ENCODE data around the gene GJB3.
A peak's percentile ranks its signal among the peaks of the same experiment; 100 is the strongest.
"Not testable (repeated sequence)": the region's sequence is repeated elsewhere in the genome, so short reads cannot be mapped to it uniquely, and the experiment has no call there.

GJB3 gene

GRCh38 chr1:34786521-34787325 is 5.7 kb downstream of the GJB3 start:
- DNase-seq = peak; percentile 23 to 45

GRCh38 chr1:34787461-34788420 is 6.7 kb downstream of the GJB3 start:
- DNase-seq = no peak

GRCh38 chr1:34790985-34791384 is 10.0 kb downstream of the GJB3 start:
- no peak for DNase-seq

GRCh38 chr1:34792424-34792823 is 11.4 kb downstream of the GJB3 start:
- no peak for DNase-seq

DNA sequence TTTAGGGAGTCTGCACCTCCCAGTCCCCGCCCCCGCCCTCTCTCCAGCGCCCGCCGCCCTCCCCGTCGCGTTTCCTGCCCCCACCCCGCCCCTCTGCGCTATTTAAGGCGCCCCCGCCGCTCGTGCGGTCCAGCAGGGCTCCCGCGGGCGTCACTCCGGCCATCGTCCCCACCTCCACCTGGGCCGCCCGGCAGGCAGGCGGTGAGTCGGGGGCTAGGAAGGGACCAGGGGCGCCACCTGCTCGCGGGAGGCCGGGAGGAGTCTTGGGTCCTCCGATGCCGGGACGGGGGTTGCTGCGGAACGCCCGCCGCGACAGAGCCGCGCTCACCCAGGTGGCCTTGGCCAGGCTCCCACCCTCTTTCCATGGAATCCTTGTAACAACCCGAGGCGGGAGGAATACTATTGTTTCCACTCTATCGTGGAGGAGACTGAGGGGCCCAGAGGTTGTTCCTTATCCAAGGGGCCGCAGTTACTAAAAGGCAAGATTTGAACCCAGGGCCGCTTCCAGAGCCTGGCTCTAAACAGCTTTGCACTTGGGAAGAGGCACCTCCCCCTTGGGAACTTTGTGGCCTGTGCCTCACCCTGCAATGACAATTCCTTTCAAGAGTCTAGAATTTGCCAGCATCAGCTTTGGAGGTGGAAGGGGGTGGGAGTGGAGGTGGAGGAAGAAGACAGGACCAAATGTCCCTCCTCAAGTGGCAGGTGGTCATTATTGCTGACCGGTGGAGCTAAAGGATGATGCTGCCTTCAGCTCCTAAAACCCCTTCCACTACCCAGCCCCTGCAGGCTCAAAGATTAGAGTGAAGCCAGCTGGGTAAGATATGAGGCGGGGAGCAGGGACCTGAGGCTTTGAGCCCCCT is 12.1 kb downstream of the GJB3 start, which contains the start of gene GJA4:
Gene GJA4, plus strand, starts transcription at position 132 of the 860 bp plus-strand sequence. CDS start 1,215 bp downstream, outside the sequence.
- DNase-seq = no peak

DNA sequence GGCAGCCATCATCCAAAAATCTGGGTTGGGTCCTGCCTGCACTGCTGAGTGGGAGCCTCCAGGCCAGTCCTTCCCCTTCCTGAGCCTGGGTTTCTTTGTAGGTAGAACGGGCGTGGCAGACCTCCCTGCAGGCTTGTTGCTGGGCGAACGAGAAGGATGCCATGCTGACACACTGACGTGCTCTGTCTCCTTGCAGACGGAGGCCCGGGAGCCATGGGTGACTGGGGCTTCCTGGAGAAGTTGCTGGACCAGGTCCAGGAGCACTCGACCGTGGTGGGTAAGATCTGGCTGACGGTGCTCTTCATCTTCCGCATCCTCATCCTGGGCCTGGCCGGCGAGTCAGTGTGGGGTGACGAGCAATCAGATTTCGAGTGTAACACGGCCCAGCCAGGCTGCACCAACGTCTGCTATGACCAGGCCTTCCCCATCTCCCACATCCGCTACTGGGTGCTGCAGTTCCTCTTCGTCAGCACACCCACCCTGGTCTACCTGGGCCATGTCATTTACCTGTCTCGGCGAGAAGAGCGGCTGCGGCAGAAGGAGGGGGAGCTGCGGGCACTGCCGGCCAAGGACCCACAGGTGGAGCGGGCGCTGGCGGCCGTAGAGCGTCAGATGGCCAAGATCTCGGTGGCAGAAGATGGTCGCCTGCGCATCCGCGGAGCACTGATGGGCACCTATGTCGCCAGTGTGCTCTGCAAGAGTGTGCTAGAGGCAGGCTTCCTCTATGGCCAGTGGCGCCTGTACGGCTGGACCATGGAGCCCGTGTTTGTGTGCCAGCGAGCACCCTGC is 13.2 kb downstream of the GJB3 start:
- no peak for DNase-seq

GRCh38 chr1:34794790-34795180 is 13.8 kb downstream of the GJB3 start:
- DNase-seq = no peak

DNA sequence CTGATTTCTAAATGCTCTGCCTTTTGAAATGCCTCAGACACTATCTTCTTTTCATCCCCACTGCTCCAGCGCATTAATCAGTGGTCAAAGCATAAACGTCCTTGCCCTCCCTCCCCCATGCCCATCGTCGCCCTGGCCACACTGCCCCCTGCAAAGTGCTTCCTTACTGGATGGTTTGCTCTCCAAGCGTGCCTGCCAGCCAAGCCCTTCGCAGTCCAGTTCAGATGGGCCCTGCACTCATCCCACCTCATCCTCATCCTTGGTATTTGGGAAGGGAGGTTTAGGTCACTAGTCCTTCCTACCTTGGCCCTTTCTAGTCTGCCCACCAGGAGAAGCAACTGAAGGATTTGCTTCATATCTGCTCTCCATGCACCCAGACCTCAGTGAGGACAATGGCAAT is 14.9 kb downstream of the GJB3 start:
- DNase-seq = no peak

GRCh38 chr1:34796990-34797389 is 16.0 kb downstream of the GJB3 start:
- DNase-seq = no peak

DNA sequence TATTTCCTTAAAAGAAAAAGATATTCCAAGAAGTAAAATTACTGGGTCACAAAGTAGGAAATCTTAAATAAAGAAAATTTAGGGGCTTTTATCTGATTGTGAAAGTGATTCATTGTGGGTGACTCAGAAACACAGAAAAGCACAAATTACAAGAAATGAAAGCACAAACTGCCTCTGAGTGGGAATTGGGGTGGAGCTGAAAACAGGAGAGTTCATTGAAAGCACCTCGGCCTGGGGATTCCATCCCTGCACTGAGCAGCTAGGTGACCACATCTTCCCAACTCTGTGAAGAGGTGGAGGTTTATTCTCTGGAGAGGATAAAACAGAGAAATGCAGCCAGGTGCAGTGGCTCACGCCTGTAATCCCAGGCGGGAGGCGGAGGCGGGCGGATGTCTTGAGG is 19.2 kb downstream of the GJB3 start:
- DNase-seq = no peak

- DNase-seq = no peak
These were observed 22.8 kb downstream of the GJB3 start for GRCh38 chr1:34803770-34804169.

DNA sequence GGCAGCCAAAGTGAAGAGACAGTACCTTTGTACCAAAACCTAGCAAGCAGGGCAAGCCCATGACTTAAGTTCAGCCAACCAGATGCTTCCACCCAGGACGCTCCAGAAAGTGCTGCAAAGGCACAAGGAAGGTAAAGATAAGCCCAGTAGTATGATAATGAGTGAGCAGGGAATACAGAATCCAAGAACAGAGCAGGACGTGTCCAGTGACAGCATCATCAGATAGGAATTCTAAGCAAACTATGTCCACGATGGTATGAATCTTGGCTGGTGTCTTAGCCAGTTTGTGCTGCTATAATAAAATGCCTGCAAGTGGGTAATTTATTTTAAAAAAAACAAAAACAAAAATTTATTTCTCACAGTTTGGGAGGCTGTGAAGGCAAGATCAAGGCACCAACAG is 25.4 kb downstream of the GJB3 start:
- no peak for DNase-seq

- no peak for DNase-seq
These were observed 27.2 kb downstream of the GJB3 start for GRCh38 chr1:34808051-34808810.

- not testable (repeated sequence) for DNase-seq
These were observed 29.8 kb downstream of the GJB3 start for GRCh38 chr1:34810781-34811180.

DNA sequence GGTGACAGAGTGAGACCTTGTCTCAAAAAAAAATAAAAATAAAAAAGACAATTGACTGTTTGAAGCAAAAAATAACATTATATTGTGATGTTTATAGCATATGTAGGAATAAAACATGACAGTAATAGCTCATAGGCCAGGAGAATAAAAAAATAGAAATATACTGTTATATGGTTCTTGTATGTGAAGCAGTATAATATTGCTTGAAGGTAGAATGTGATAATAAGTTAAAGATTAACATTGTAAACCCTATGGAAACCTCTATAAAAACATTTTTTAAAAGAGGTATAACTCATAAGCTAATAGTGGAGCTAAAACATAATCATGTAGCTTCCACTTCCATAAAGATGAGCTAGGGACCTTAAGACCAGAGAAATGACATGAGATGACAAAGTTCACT is 35.3 kb downstream of the GJB3 start:
- DNase-seq = no peak

GRCh38 chr1:34816778-34817177 is 35.8 kb downstream of the GJB3 start:
- no peak for DNase-seq

- DNase-seq = not testable (repeated sequence)
These were observed 37.8 kb downstream of the GJB3 start for GRCh38 chr1:34818862-34819261.

DNA sequence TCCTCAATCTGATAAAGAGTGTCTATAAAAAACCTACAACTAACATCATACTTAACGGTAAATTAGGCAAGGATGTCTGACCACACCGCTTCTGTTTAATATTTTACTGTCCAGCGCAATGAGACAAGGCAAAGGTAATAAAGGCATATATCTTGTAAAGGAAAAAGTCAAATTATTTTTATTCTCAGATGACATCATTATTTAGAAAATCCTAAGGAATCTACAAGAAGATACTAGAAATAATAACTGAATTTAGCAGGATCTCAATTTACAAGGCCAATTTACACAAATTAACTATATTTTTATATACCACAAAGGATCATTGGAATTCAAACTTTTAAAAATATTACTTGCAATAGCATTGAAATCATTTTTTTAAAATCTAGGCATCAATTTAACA is 41.2 kb downstream of the GJB3 start:
- no peak for DNase-seq

DNA sequence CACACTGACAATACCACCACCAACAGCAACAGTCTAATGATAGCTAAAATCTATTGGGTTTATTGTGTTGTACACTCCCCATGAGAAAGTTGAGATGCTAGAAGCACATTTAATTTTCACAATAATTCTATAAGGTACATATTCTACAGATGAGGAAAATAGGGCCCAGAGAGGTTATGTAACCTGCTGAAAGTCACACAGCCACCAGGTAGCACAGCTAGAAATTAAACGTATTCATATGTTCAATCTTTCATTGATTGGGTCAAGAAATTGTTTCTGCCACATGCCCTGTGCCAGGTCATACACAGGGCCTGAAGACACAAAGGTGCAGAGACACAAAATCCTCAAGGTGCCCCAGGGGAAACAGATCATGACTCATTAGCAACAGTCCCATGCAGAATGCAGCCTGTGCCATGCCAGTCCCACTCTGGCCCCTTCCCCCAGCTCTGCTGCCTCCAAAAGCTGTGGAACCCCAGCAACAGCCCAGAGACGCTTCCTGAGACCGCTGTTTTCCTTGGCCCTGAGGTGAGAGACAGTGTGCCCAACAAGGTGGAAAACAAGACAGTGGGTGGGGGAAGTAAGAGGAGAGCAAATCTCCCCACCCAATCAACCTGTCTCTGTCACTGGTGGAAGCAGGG is 43.9 kb downstream of the GJB3 start:
- no peak for DNase-seq

DNA sequence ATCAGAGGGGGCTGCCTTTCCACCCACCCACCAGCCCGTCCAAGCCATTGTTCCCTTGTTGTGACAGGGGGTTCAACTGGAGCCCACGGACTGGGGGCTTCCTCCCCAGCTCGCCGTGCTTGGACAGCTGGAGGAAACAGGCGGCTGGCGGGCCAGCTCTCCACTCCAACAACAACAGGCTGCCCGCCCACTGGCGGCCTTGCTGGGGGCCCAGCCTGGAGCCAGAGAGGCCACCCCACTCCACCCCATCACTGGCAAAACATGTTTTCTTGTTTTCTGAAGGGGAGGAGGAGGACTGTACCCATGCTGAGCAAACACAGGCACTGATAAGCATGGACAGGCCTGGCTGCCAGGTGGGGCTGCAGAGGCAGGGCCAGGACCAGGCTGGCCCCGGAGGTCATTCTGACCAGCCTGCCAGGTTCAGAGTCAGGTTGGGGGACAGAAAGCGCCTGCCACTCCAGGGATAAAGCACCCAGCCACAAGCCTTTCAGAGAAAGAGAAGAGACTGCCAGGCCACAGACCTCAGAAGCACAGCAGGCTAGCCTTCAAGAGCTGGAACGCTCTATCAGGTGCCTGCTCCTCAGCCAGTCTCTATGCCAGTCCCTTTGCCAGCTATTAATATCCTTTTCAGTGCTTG is 44.6 kb downstream of the GJB3 start:
- no peak for DNase-seq
